Kidney epithelial cell (primary cell): ENCODE measurements around the gene TRIML2. TPM values are rescaled to one million over a fixed set of nuclear protein-coding genes. Genes with fewer than 3 reads are reported as not detected.

ENCODE experiments used
- DNase-seq: peaks from one replicate; pipeline ENCODE4 v3.0.0-alpha.2; 2010; ENCODE audit warnings: low read depth
- H3K27me3 ChIP-seq: 2 replicates; pipeline ENCODE4 v1.6.0; 2011; ENCODE audit warnings: low read length; ENCODE audit not compliant: control insufficient read depth, insufficient read depth
- H3K36me3 ChIP-seq: 2 replicates; pipeline ENCODE4 v1.5.1; 2011; ENCODE audit warnings: low read length; ENCODE audit not compliant: control insufficient read depth, insufficient read depth
- H3K4me3 ChIP-seq: 2 replicates; pipeline ENCODE4 v1.5.1; 2011; ENCODE audit warnings: low read depth, mild to moderate bottlenecking, control low read depth, low read length
- total RNA-seq: library from RNA; depleted of rRNA; stranded (reverse); fragments of >200 nt; gene quantifications from 2 replicates; pipeline ENCODE4 v1.2.3, GENCODE V29; 2015
- TF ChIP-seq, protein P1 (sequence below): IDR thresholded peaks from 2 replicates; pipeline ENCODE4 v1.5.1; 2011; ENCODE audit warnings: mild to moderate bottlenecking, moderate library complexity, low read length, control low read depth, inconsistent platforms; ENCODE audit not compliant: insufficient read depth, poor library complexity, severe bottlenecking

The TRIML2 gene
- total RNA-seq, 1 donor from 2014 or later = 0.08 TPM

DNA sequence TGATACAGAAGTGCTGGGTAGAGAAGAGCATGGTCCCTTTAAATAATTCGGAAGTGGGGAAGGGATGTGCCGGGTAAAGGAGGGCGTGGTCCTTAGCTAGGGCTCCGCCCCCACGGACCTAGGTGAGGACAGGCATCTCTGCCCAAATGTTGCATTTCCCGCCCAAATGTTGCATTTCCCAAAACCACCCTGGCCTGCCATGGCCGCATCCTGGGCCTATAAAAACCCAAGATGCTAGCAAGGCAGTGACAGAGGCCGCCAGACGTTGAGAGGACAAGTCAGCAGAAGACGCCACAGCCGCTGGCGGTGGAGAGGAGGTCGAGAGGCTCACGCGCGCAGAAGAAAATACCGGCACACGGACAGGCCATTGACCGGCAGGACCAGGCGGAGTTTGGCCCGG is 67.7 kb downstream of the TRIML2 start:
- no peaks in the 10 kb centered on the region for H3K36me3 ChIP-seq
- TF ChIP-seq, protein P1, sequence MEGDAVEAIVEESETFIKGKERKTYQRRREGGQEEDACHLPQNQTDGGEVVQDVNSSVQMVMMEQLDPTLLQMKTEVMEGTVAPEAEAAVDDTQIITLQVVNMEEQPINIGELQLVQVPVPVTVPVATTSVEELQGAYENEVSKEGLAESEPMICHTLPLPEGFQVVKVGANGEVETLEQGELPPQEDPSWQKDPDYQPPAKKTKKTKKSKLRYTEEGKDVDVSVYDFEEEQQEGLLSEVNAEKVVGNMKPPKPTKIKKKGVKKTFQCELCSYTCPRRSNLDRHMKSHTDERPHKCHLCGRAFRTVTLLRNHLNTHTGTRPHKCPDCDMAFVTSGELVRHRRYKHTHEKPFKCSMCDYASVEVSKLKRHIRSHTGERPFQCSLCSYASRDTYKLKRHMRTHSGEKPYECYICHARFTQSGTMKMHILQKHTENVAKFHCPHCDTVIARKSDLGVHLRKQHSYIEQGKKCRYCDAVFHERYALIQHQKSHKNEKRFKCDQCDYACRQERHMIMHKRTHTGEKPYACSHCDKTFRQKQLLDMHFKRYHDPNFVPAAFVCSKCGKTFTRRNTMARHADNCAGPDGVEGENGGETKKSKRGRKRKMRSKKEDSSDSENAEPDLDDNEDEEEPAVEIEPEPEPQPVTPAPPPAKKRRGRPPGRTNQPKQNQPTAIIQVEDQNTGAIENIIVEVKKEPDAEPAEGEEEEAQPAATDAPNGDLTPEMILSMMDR = no peak
- DNase-seq = no peak

More for the DNA sequence above, 67.7 kb downstream of the TRIML2 start:
- no peaks in the 10 kb centered on the region for H3K27me3 ChIP-seq
- no peak overlapping the region for H3K4me3 ChIP-seq

Other genes starting within 250 kb of the TRIML2 start
- 8.8 and 9.1 TPM in 2 replicates for gene ZFP42, start 113.8 kb downstream of the TRIML2 start, total RNA-seq
- gene TRIML1, start 29.8 kb upstream of the TRIML2 start, total RNA-seq = not detected in 2 replicates